B cell (primary cell): ENCODE measurements around the gene NONO.

Experiments
- CTCF ChIP-seq: fragments of 200-600 bp; IDR thresholded peaks from one replicate; pipeline ENCODE4 v1.8.0; 2022; ENCODE audit warnings: antibody characterized with exemption, mild to moderate bottlenecking
- EZH2 ChIP-seq: IDR thresholded peaks from 2 replicates; pipeline ENCODE4 v1.6.1; 2012; ENCODE audit warnings: borderline replicate concordance, low read depth, mild to moderate bottlenecking, moderate library complexity, low read length; ENCODE audit not compliant: insufficient read depth, poor library complexity, severe bottlenecking

DNA sequence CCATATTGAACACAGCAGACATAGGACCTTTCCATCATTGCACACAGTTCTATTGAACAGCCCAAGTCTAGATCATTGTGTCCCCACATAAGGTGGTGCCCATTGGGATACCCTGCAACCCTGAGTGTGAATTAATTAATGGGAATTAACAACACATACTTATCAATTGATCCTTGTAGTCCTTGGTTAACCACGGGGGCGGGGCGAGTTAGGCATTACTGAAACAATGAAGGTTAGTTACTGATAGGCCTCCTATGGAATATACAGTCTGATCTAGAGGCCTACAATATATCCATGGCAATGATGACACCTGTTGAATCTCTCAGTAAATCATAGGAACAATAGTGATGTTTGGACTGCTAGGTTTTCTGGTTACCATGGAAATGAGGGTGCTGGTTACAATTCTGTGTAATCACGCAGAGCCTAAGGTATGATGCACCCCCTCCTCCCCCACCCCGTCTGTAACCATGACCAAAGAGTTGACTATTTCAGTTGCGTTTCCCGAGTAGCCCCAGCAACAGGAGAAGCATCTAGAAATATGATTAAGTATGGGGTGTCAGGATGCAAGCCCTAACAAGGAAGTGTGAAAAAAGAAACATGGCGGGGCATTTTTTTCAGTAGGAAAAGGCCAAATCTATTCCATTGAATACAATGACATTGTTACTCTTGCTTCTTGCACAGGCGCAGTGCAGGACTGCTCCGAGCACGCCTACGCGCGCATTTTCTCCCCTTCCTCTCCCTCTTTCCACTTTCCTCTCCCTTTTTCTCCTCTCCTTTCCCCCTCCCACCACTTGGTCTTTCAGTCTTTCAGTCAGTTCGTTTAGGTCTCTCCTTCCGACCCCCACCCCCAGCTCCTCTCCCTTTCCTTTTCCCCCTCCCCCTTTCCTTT lies 677 bp upstream of the NONO start:
- no peak for TF ChIP-seq CTCF
- no peak for TF ChIP-seq EZH2
